IPS-NIHi7 (cell line): Measurements from ENCODE around the gene EFNA3.

Experiments
- DNase-seq: peaks from one replicate; pipeline ENCODE4 v3.0.0; 2012; ENCODE audit warnings: mixed read lengths; ENCODE audit errors: extremely low spot score

The EFNA3 gene

GRCh38 chr1:155078469-155079209 lies at the start of gene EFNA3:
Gene EFNA3, plus strand, starts transcription at chr1:155078837. Its CDS starts 105 bp downstream, at chr1:155078942.
- peak; percentile 88 for DNase-seq

- no peak for DNase-seq
These were observed 49.0 kb upstream of the EFNA3 start for GRCh38 chr1:155029513-155030242.

- DNase-seq = no peak
These were observed 48.3 kb upstream of the EFNA3 start for GRCh38 chr1:155030243-155030795.

GRCh38 chr1:155030899-155031298 lies 47.7 kb upstream of the EFNA3 start:
- DNase-seq = no peak

- DNase-seq = no peak
These were observed 45.8 kb upstream of the EFNA3 start for GRCh38 chr1:155032886-155033285.

- no peak for DNase-seq
These were observed 45.1 kb upstream of the EFNA3 start, which contains the start of the genes DCST1 and DCST2 for GRCh38 chr1:155033524-155033923. Gene DCST1, plus strand, starts transcription at chr1:155033824. Its CDS starts 213 bp downstream, at chr1:155034037. Gene DCST2, minus strand, starts transcription at chr1:155033781. Its CDS starts 80 bp downstream, at chr1:155033701.

GRCh38 chr1:155034318-155035208 lies 44.1 kb upstream of the EFNA3 start:
- DNase-seq = no peak

- DNase-seq = no peak
These were observed 42.7 kb upstream of the EFNA3 start for GRCh38 chr1:155035936-155036335.

- DNase-seq = no peak
These were observed 41.6 kb upstream of the EFNA3 start for GRCh38 chr1:155037043-155037442.

GRCh38 chr1:155037851-155038441 lies 40.7 kb upstream of the EFNA3 start:
- no peak for DNase-seq

- no peak for DNase-seq
These were observed 39.9 kb upstream of the EFNA3 start for GRCh38 chr1:155038602-155039307.

- no peak for DNase-seq
These were observed 39.3 kb upstream of the EFNA3 start for GRCh38 chr1:155039308-155039669.

GRCh38 chr1:155040358-155041093 lies 38.1 kb upstream of the EFNA3 start:
- no peak for DNase-seq

GRCh38 chr1:155042789-155043188 lies 35.8 kb upstream of the EFNA3 start:
- DNase-seq = no peak

- DNase-seq = no peak
These were observed 35.3 kb upstream of the EFNA3 start for GRCh38 chr1:155043301-155043702.

- no peak for DNase-seq
These were observed 34.8 kb upstream of the EFNA3 start for GRCh38 chr1:155043793-155044192.

GRCh38 chr1:155044365-155044764 lies 34.3 kb upstream of the EFNA3 start:
- DNase-seq = no peak

GRCh38 chr1:155044812-155045657 lies 33.6 kb upstream of the EFNA3 start:
- peak; percentile 92 for DNase-seq
